ENCODE results near the gene CCDC38. TPM values are rescaled to one million over a fixed set of nuclear protein-coding genes. Genes with fewer than 3 reads are reported as not detected.

Gene CCDC38
- 1 to 10 TPM; 1.3 to 1.4 TPM for total RNA-seq
- under 1 TPM; 0.46 to 0.61 TPM for polyA plus RNA-seq

GRCh38 chr12:95942524-95943329, at the start of gene CCDC38:
CCDC38 (minus strand) TSS chr12:95942614; CDS start chr12:95936509, 6,105 bp downstream.
- TF ChIP-seq ZBTB33 (IDR thresholded peaks at IDR 0.05) (no peak), RAD21 (IDR thresholded peaks at IDR 0.05) (no peak), TAF1 (conservative IDR thresholded peaks at IDR 0.05) (peak; percentile 14), EGR1 (IDR thresholded peaks at IDR 0.05; ENCODE audit: low read depth in 2 of 2) (peak; percentile 37 to 50), ATF3 (IDR thresholded peaks at IDR 0.05) (no peak), FOXA2 (IDR thresholded peaks at IDR 0.05) (no peak), CTCF (IDR thresholded peaks at IDR 0.05; ENCODE audit: low read depth, low read length, missing input control) (no peak), GABPA (IDR thresholded peaks at IDR 0.05 in 1 of 2, conservative IDR thresholded peaks at IDR 0.05 in 1 of 2) (peak; percentile 80 to 85), FOXA1 (IDR thresholded peaks at IDR 0.05) (no peak), RXRA (IDR thresholded peaks at IDR 0.05) (peak; percentile 32 to 52), YY1 (IDR thresholded peaks at IDR 0.05) (peak; percentile 53), REST (IDR thresholded peaks at IDR 0.05) (peak; percentile 18), JUND (IDR thresholded peaks at IDR 0.05) (no peak), NR2F2 (IDR thresholded peaks at IDR 0.05) (no peak), MAX (IDR thresholded peaks at IDR 0.05) (peak; percentile 10), HNF4A (conservative IDR thresholded peaks at IDR 0.05) (peak in 1 of 2 donors; percentile 52), SP1 (IDR thresholded peaks at IDR 0.05) (peak; percentile 42), HNF4G (IDR thresholded peaks at IDR 0.05) (no peak)
- Histone ChIP-seq H3K4me1 (ENCODE audit: control insufficient read depth in 4 of 4, insufficient read depth in 4 of 4, low read length in 3 of 4) (peaks cover 3 to 34% (median 19%) of the 10 kb centered on the region in 4 donors), H3K9me3 (ENCODE audit: control insufficient read depth in 4 of 4, low read length in 3 of 4) (no peaks in the 10 kb centered on the region), H3K27me3 (ENCODE audit: control insufficient read depth in 4 of 4, insufficient read depth in 4 of 4, low read length in 3 of 4) (no peaks in the 10 kb centered on the region), H3K9ac (ENCODE audit: low read depth in 1 of 2, low read length in 2 of 2) (peak within 1 kb of the TSS; percentile 75 to 98), H3K4me3 (ENCODE audit: low read depth in 1 of 3, low read length in 3 of 3) (peak within 1 kb of the TSS; percentile 87 to 99 (median 91)), H3K36me3 (ENCODE audit: control insufficient read depth in 4 of 4, insufficient read depth in 3 of 4, low read depth in 1 of 4, low read length in 3 of 4) (no peaks in the 10 kb centered on the region), H3K27ac (ENCODE audit: low read depth in 1 of 2, low read length in 2 of 2) (peak within 1 kb of the TSS; percentile 96 to 100)
- under 1% methylated on average over 51 of the region's 51 CpGs for WGBS
- peak; percentile 71 for DNase-seq (ENCODE audit: low spot score)
